Neural cell (in vitro differentiated cells): ENCODE data around the gene DCX.

Source experiments
- CTCF ChIP-seq: fragments of 450-650 bp; IDR thresholded peaks from 2 replicates; pipeline ENCODE4 v1.5.1; 2014; ENCODE audit warnings: antibody characterized with exemption, mild to moderate bottlenecking, moderate library complexity; ENCODE audit not compliant: poor library complexity, severe bottlenecking
- MXI1 ChIP-seq: fragments of 450-650 bp; conservative IDR thresholded peaks from 2 replicates; pipeline ENCODE4 v1.6.1; 2014; ENCODE audit warnings: antibody characterized with exemption, mild to moderate bottlenecking; ENCODE audit not compliant: poor library complexity, severe bottlenecking
- POLR2AphosphoS5 ChIP-seq: IDR thresholded peaks from 2 replicates; pipeline ENCODE4 v1.6.1; 2012
- RAD21 ChIP-seq: fragments of 450-650 bp; conservative IDR thresholded peaks from 2 replicates; pipeline ENCODE4 v1.6.1; 2014; ENCODE audit warnings: antibody characterized with exemption, mild to moderate bottlenecking, moderate library complexity
- REST ChIP-seq: IDR thresholded peaks from 2 replicates; pipeline ENCODE4 v1.6.1; 2012; ENCODE audit warnings: borderline replicate concordance

- TF ChIP-seq CTCF = peak; percentile 80
- peak; percentile 87 for TF ChIP-seq RAD21
- TF ChIP-seq POLR2AphosphoS5 = no peak
- no peak for TF ChIP-seq MXI1
- TF ChIP-seq REST = no peak
These were observed 167.7 kb downstream of the DCX start for GRCh38 chrX:111244235-111244750.
